GM18505 (cell line): Measurements from ENCODE around the gene DHRS7.

Experiments
- ATAC-seq: cut with Tn5 transposase; IDR thresholded peaks from one replicate; pipeline ENCODE4 v1.9.1; 2021; ENCODE audit not compliant: unreplicated experiment
- POLR2A ChIP-seq: IDR thresholded peaks from 4 replicates; pipeline ENCODE4 v1.6.1; 2011; ENCODE audit warnings: borderline replicate concordance; ENCODE audit not compliant: insufficient read depth, insufficient read length; ENCODE audit errors: extremely low read depth

Gene DHRS7

GRCh38 chr14:60178820-60179219 lies 13.6 kb upstream of the DHRS7 start:
- no peak for ATAC-seq
- TF ChIP-seq POLR2A, result no peak

- no peak for TF ChIP-seq POLR2A
- ATAC-seq, result no peak
Measured at GRCh38 chr14:60178164-60178563, 13.0 kb upstream of the DHRS7 start.

GRCh38 chr14:60175255-60175902 lies 10.2 kb upstream of the DHRS7 start:
- no peak for TF ChIP-seq POLR2A
- ATAC-seq, result no peak

GRCh38 chr14:60174352-60175254 lies 9.4 kb upstream of the DHRS7 start:
- no peak for ATAC-seq
- TF ChIP-seq POLR2A, result no peak

- TF ChIP-seq POLR2A, result no peak
- no peak for ATAC-seq
Measured at GRCh38 chr14:60171690-60172089, 6.5 kb upstream of the DHRS7 start.

- TF ChIP-seq POLR2A, result no peak
- ATAC-seq, result no peak
Measured at GRCh38 chr14:60170948-60171347, 5.8 kb upstream of the DHRS7 start.

- no peak for TF ChIP-seq POLR2A
- no peak for ATAC-seq
Measured at GRCh38 chr14:60169722-60170121, 4.5 kb upstream of the DHRS7 start.

- ATAC-seq, result no peak
- TF ChIP-seq POLR2A, result no peak
Measured at GRCh38 chr14:60166142-60166541, 944 bp upstream of the DHRS7 start.

- TF ChIP-seq POLR2A, result peak; percentile 0
- ATAC-seq, result peak; percentile 23
Measured at GRCh38 chr14:60165547-60165876, 314 bp upstream of the DHRS7 start.

- peak; percentile 3 for ATAC-seq
- TF ChIP-seq POLR2A, result no peak
Measured at GRCh38 chr14:60164404-60164711, 840 bp downstream of the DHRS7 start.

GRCh38 chr14:60163693-60164092 lies 1.5 kb downstream of the DHRS7 start:
- no peak for ATAC-seq
- no peak for TF ChIP-seq POLR2A

- ATAC-seq, result no peak
- TF ChIP-seq POLR2A, result no peak
Measured at GRCh38 chr14:60161196-60162107, 3.7 kb downstream of the DHRS7 start.

- ATAC-seq, result no peak
- no peak for TF ChIP-seq POLR2A
Measured at GRCh38 chr14:60160422-60160821, 4.8 kb downstream of the DHRS7 start.

- ATAC-seq, result no peak
- no peak for TF ChIP-seq POLR2A
Measured at GRCh38 chr14:60154671-60155070, 10.5 kb downstream of the DHRS7 start.

GRCh38 chr14:60153991-60154390 lies 11.2 kb downstream of the DHRS7 start:
- no peak for ATAC-seq
- no peak for TF ChIP-seq POLR2A
